ENCODE measurements around the gene LGALS12. TPM values are rescaled to one million over a fixed set of nuclear protein-coding genes. Genes with fewer than 3 reads are reported as not detected.

The LGALS12 gene
- total and polyA plus RNA-seq, 2 of the 13 experiments (the other 11 are each of a cell fraction or from before 2014, with no cell fraction given) = not detected

- FAIRE-seq = no peak
- Histone ChIP-seq H3K27me3 (ENCODE audit: control insufficient read depth in 1 of 2, insufficient read depth in 2 of 2, low read length in 2 of 2) (peaks cover 0 to 30% of the 10 kb centered on the region in 2 experiments; a peak in 3 of 5 replicates), H3K4me1 (ENCODE audit: insufficient read depth, low read length) (peaks cover 17% of the 10 kb centered on the region), H2AFZ (ENCODE audit: low read length) (no peak overlapping the region), H3K9ac (ENCODE audit: insufficient read depth, low read depth, low read length) (no peak overlapping the region), H3K36me3 (replicated peaks in 1 of 2; ENCODE audit: control insufficient read depth in 1 of 2, insufficient read depth in 2 of 2, low read length in 2 of 2) (no peaks in the 10 kb centered on the region), H4K20me1 (ENCODE audit: insufficient read depth, low read length) (no peaks in the 10 kb centered on the region), H3K79me2 (ENCODE audit: insufficient read depth, low read length) (no peaks in the 10 kb centered on the region), H3K9me3 (ENCODE audit: low read length) (no peaks in the 10 kb centered on the region), H3K27ac (ENCODE audit: extremely low read length, insufficient read depth, low read length) (no peak overlapping the region), H3K4me2 (ENCODE audit: low read depth, low read length) (no peak overlapping the region), H3K4me3 (replicated peaks in 1 of 3; ENCODE audit: insufficient read depth in 1 of 3, low read depth in 2 of 3, low read length in 3 of 3) (no peak overlapping the region)
- in situ Hi-C loops (cut with HindIII; ENCODE audit: extremely low pct_ligation_motif_present, low pct_unique_long_range_greater_than_20kb) = loop anchor here (25.0 kb wide), 1 partner anchor 245 kb away; no protein-coding TSS in a partner anchor
- DNase-seq (ENCODE audit: low spot score) = no peak
- WGBS (ENCODE audit: low lambda C conversion rate) = 92% methylated on average over 1 of the region's 1 CpG
- POLR2A ChIA-PET = interaction anchor here (1.2 kb wide), 1 partner anchor 189 kb away, joined by 4 read pairs; the partner anchor contains the start of gene RTN3
- CTCF ChIA-PET (ENCODE audit: low intra/inter-chr PET ratio, low total read pairs) = no interaction called here
- intact Hi-C loops (cut with micrococcal nuclease; ENCODE audit: unreplicated experiment) = no loop called here
- TF ChIP-seq ZNF564 (CRISPR knock-in tag; IDR thresholded peaks at IDR 0.05) = peak; percentile 77; the same call in 1 of the 2 replicates
- no peak for TF ChIP-seq MLXIP (CRISPR knock-in tag; IDR thresholded peaks at IDR 0.05; ENCODE audit: borderline replicate concordance)
- BruUV-seq (replicated peaks) = no TSS peak
- no peak for ATAC-seq
Measured at GRCh38 chr11:63492441-63492840, 13.4 kb upstream of the LGALS12 start.

DNA sequence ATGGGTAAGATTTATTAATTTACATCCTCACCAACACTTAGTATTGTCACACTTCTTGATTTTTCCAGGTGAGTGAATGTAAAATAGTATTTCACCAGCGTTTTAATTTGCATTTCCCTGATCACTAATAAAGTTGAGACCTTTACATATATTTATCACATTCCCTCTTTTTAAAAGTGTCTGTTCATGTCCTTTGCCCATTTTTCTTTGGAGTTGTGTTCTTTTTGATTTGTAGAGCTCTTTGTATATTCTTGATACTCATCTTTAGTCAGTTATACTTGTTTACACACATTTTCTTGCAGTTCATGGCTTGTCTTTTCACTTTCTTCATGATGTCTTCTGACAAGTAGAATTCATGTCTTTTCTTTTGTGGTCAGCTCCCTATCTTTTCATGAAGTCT is 12.8 kb upstream of the LGALS12 start:
- H3K27ac ChIP-seq (ENCODE audit: extremely low read length, insufficient read depth, low read length) = no peak overlapping the region
- ChIA-PET POLR2A (no interaction called here), CTCF (ENCODE audit: low intra/inter-chr PET ratio, low total read pairs) (no interaction called here)
- 87% methylated on average over 1 of the region's 1 CpG for WGBS (ENCODE audit: low lambda C conversion rate)
- H3K36me3 ChIP-seq (replicated peaks in 1 of 2; ENCODE audit: control insufficient read depth in 1 of 2, insufficient read depth in 2 of 2, low read length in 2 of 2) = no peaks in the 10 kb centered on the region
- in situ Hi-C loops (cut with HindIII; ENCODE audit: extremely low pct_ligation_motif_present, low pct_unique_long_range_greater_than_20kb) = loop anchor here (25.0 kb wide), 1 partner anchor 244 kb away; no protein-coding TSS in a partner anchor
- BruUV-seq (replicated peaks) = no TSS peak
- DNase-seq (ENCODE audit: low spot score) = no peak
- no peak for FAIRE-seq
- no peak overlapping the region for H3K4me3 ChIP-seq (replicated peaks in 1 of 3; ENCODE audit: insufficient read depth in 1 of 3, low read depth in 2 of 3, low read length in 3 of 3)
- peaks cover 17% of the 10 kb centered on the region for H3K4me1 ChIP-seq (ENCODE audit: insufficient read depth, low read length)
- no peak for ATAC-seq
- H3K4me2 ChIP-seq (ENCODE audit: low read depth, low read length) = no peak overlapping the region
- no peak overlapping the region for H3K9ac ChIP-seq (ENCODE audit: insufficient read depth, low read depth, low read length)
- H3K9me3 ChIP-seq (ENCODE audit: low read length) = no peaks in the 10 kb centered on the region
- no peaks in the 10 kb centered on the region for H4K20me1 ChIP-seq (ENCODE audit: insufficient read depth, low read length)
- H3K79me2 ChIP-seq (ENCODE audit: insufficient read depth, low read length) = no peaks in the 10 kb centered on the region
- peaks cover 0 to 30% of the 10 kb centered on the region in 2 experiments; a peak in 3 of 5 replicates for H3K27me3 ChIP-seq (ENCODE audit: control insufficient read depth in 1 of 2, insufficient read depth in 2 of 2, low read length in 2 of 2)
- intact Hi-C loops (cut with micrococcal nuclease; ENCODE audit: unreplicated experiment) = no loop called here
- H2AFZ ChIP-seq (ENCODE audit: low read length) = no peak overlapping the region
- TF ChIP-seq MEF2D (CRISPR knock-in tag; IDR thresholded peaks at IDR 0.05) (no peak), CHD2 (IDR thresholded peaks at IDR 0.05; ENCODE audit: low read depth, low read length) (no peak), ZNF569 (CRISPR knock-in tag; IDR thresholded peaks at IDR 0.05; ENCODE audit: borderline replicate concordance) (no peak), MAX (IDR thresholded peaks at IDR 0.05) (no peak), ZNF503 (CRISPR knock-in tag; IDR thresholded peaks at IDR 0.05) (no peak), USF2 (IDR thresholded peaks at IDR 0.05; ENCODE audit: low read depth, low read length) (no peak), USF2 (CRISPR knock-in tag; IDR thresholded peaks at IDR 0.05; ENCODE audit: borderline replicate concordance) (no peak), ATRX (CRISPR knock-in tag; IDR thresholded peaks at IDR 0.05; ENCODE audit: borderline replicate concordance) (no peak), SETDB1 (CRISPR knock-in tag; IDR thresholded peaks at IDR 0.05; ENCODE audit: borderline replicate concordance) (no peak)
